Lower leg skin (tissue), 4 donors: ENCODE results near the gene SLK. TPM values are rescaled to one million over a fixed set of nuclear protein-coding genes. Genes with fewer than 3 reads are reported as not detected.

Source experiments
- DNase-seq, 2 donors: peaks; one replicate each; pipeline ENCODE4 v3.0.0-alpha.2; 2019; ENCODE audit warnings: low spot score in 2 of 2
- H3K4me3 ChIP-seq: fragments of 200-600 bp; sonication (generic); 2 replicates; pipeline ENCODE4 v1.5.1; 2017; ENCODE audit warnings: mild to moderate bottlenecking, low read depth; ENCODE audit not compliant: poor library complexity, severe bottlenecking
- CTCF ChIP-seq, 3 donors: fragments of 450-650 bp; IDR thresholded peaks; one replicate each; pipeline ENCODE4 v1.5.1; 2016; ENCODE audit warnings: antibody characterized with exemption in 3 of 3, mild to moderate bottlenecking in 3 of 3, moderate library complexity in 2 of 3
- POLR2A ChIP-seq, 2 donors: fragments of 450-650 bp; IDR thresholded peaks; one replicate each; pipeline ENCODE4 v1.6.1; 2016 to 2017; ENCODE audit warnings: antibody characterized with exemption in 2 of 2, mild to moderate bottlenecking in 1 of 2, moderate library complexity in 1 of 2
- WGBS, 2 donors: methylation state at CpG; one replicate each; pipeline ENCODE4 v1.1.5; 2018; 5-methylcytosine and 5-hydroxymethylcytosine counted together
- intact Hi-C: fragments of 100-400 bp; cut with DNase I; formaldehyde crosslinking; loops from one replicate; pipeline ENCODE4 v1.15.0; 2023; ENCODE audit warnings: low total_unique reads
- total RNA-seq, 4 donors: library from RNA; depleted of rRNA; stranded (reverse); fragments of >200 nt; gene quantifications; one replicate each; pipeline ENCODE4 v1.1.0, GENCODE V29; 2016

SLK gene
- total RNA-seq, 4 donors from 2014 or later, result 49.2 to 68.6 (median 51.7) TPM

DNA sequence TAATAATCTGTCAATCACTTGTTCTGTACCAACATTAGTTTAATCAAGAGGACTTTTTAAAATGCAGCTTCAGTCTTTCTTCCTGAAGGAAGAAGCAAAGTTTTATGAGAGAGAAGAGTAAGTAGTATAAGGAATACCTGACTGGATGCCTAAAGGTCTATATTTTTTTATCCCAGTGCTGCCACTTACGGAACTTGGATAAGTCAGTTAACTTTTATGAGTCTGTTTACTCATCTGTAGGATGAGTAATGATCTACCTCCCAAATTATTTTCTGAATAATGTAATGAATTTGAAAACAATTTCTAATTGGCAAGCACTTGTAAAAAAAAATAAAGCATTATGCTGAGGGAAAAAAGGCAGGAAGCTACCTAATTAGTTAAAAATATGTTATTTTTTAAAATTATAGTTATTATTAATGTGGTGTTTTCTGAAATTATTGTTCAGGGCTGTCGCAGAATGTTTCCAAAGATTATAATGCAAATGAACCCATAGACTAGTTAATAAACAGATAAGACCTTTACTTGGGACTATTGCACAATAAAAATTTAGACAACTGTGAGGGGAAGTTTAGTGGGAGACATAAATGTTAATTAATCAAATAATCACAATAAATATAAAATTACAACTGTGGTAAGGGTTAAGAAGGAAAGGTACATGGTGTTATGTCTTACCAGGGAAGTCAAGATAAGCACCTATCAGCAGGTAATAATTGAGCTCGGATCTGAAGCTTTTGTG is 24.6 kb downstream of the SLK start:
- no peak overlapping the region for H3K4me3 ChIP-seq
- 64 to 66% methylated on average over 3 of the region's 3 CpGs for WGBS, 2 donors
- no peak for TF ChIP-seq POLR2A (IDR thresholded peaks at IDR 0.05)
- DNase-seq, result no peak
- intact Hi-C loops, result no loop called here

GRCh38 chr10:103995134-103995533 is 28.2 kb downstream of the SLK start:
- no peak for DNase-seq
- intact Hi-C loops, result no loop called here
- 89 to 95% methylated on average over 1 of the region's 1 CpG for WGBS, 2 donors
- no peak for TF ChIP-seq POLR2A (IDR thresholded peaks at IDR 0.05)
- TF ChIP-seq CTCF (IDR thresholded peaks at IDR 0.05), result no peak
- no peak overlapping the region for H3K4me3 ChIP-seq

- 91 to 94% methylated on average over 2 of the region's 2 CpGs for whole genome bisulfite sequencing, 2 donors
- no peak for DNase-seq
- TF ChIP-seq POLR2A (IDR thresholded peaks at IDR 0.05) (no peak), CTCF (IDR thresholded peaks at IDR 0.05) (no peak)
- no peak overlapping the region for H3K4me3 ChIP-seq
- intact Hi-C loops, result no loop called here
These were observed 31.9 kb downstream of the SLK start for GRCh38 chr10:103998805-103999204.

GRCh38 chr10:104002911-104003310 is 36.0 kb downstream of the SLK start:
- no peak overlapping the region for H3K4me3 ChIP-seq
- intact Hi-C loops, result no loop called here
- no peak for DNase-seq
- 98 to 100% methylated on average over 1 of the region's 1 CpG for WGBS, 2 donors
- no peak for TF ChIP-seq CTCF (IDR thresholded peaks at IDR 0.05)
- no peak for TF ChIP-seq POLR2A (IDR thresholded peaks at IDR 0.05)

- WGBS, 2 donors, result 90 to 91% methylated on average over 8 of the region's 8 CpGs
- no peak for TF ChIP-seq POLR2A (IDR thresholded peaks at IDR 0.05)
- TF ChIP-seq CTCF (IDR thresholded peaks at IDR 0.05), result no peak
- intact Hi-C loops, result no loop called here
These were observed 38.4 kb downstream of the SLK start for GRCh38 chr10:104005172-104005863.

GRCh38 chr10:104011904-104012303 is 45.0 kb downstream of the SLK start:
- TF ChIP-seq POLR2A (IDR thresholded peaks at IDR 0.05) (no peak), CTCF (IDR thresholded peaks at IDR 0.05) (no peak)
- DNase-seq, result no peak
- intact Hi-C loops, result no loop called here
- 52 to 56% methylated on average over 2 of the region's 2 CpGs for WGBS, 2 donors
- no peak overlapping the region for H3K4me3 ChIP-seq

More at GRCh38 chr10:104005172-104005863, 38.4 kb downstream of the SLK start:
- no peak overlapping the region for H3K4me3 ChIP-seq
- no peak for DNase-seq
